Measurements from ENCODE around the gene ZDHHC12.

Gene ZDHHC12

GRCh38 chr9:128702949-128703615, 20.8 kb downstream of the ZDHHC12 start (continued):
- TF ChIP-seq ZNF747 (tag by site-specific recombination; IDR thresholded peaks at IDR 0.05) (no peak), OSR2 (tag by site-specific recombination; IDR thresholded peaks at IDR 0.05) (0 out of 2 replicates have a peak, but pooled peaks have one; percentile 22), ZXDB (tag by site-specific recombination; IDR thresholded peaks at IDR 0.05) (peak; percentile 77; the same call in 1 of the 2 replicates), YY1 (tag by site-specific recombination; IDR thresholded peaks at IDR 0.05) (peak; percentile 33; the same call in 1 of the 2 replicates), HOXD13 (CRISPR knock-in tag; IDR thresholded peaks at IDR 0.05; ENCODE audit: borderline replicate concordance) (0 out of 2 replicates have a peak, but pooled peaks have one; percentile 20), ZFP69B (tag by site-specific recombination; IDR thresholded peaks at IDR 0.05) (peak; percentile 69), KLF17 (tag by site-specific recombination; IDR thresholded peaks at IDR 0.05) (peak; percentile 82), ZNF48 (tag by site-specific recombination; IDR thresholded peaks at IDR 0.05) (no peak), ZSCAN30 (tag by site-specific recombination; IDR thresholded peaks at IDR 0.05) (peak; percentile 61), SP3 (tag by site-specific recombination; IDR thresholded peaks at IDR 0.05) (peak; percentile 73), SP7 (tag by site-specific recombination; IDR thresholded peaks at IDR 0.05) (peak; percentile 71; the same call in 1 of the 2 replicates), MEIS1 (CRISPR knock-in tag; IDR thresholded peaks at IDR 0.05; ENCODE audit: borderline replicate concordance) (peak; percentile 4; the same call in 1 of the 2 replicates), ZNF501 (tag by site-specific recombination; IDR thresholded peaks at IDR 0.05) (peak; percentile 69; the same call in 1 of the 2 replicates), ZNF529 (tag by site-specific recombination; IDR thresholded peaks at IDR 0.05; ENCODE audit: insufficient replicate concordance) (no peak), ZNF266 (tag by site-specific recombination; IDR thresholded peaks at IDR 0.05; ENCODE audit: low read depth) (no peak), GLIS1 (tag by site-specific recombination; IDR thresholded peaks at IDR 0.05) (peak; percentile 98), ZNF324 (tag by site-specific recombination; IDR thresholded peaks at IDR 0.05) (peak; percentile 63; the same call in 1 of the 2 replicates), ZNF623 (tag by site-specific recombination; IDR thresholded peaks at IDR 0.05) (0 out of 2 replicates have a peak, but pooled peaks have one; percentile 8), ZEB2 (tag by site-specific recombination; IDR thresholded peaks at IDR 0.05) (peak; percentile 86; the same call in 1 of the 2 replicates), ZBTB17 (tag by site-specific recombination; IDR thresholded peaks at IDR 0.05) (peak; percentile 51), ZNF394 (tag by site-specific recombination; IDR thresholded peaks at IDR 0.05; ENCODE audit: borderline replicate concordance) (0 out of 2 replicates have a peak, but pooled peaks have one; percentile 26), ZNF423 (tag by site-specific recombination; IDR thresholded peaks at IDR 0.05) (peak; percentile 87), ZNF341 (tag by site-specific recombination; IDR thresholded peaks at IDR 0.05; ENCODE audit: low read depth) (peak; percentile 55; the same call in 1 of the 2 replicates), PATZ1 (tag by site-specific recombination; IDR thresholded peaks at IDR 0.05) (peak; percentile 92), ZNF133 (tag by site-specific recombination; IDR thresholded peaks at IDR 0.05) (no peak), KLF9 (tag by site-specific recombination; IDR thresholded peaks at IDR 0.05; ENCODE audit: low read depth) (peak; percentile 75)
- TF ChIP-seq, protein P1, sequence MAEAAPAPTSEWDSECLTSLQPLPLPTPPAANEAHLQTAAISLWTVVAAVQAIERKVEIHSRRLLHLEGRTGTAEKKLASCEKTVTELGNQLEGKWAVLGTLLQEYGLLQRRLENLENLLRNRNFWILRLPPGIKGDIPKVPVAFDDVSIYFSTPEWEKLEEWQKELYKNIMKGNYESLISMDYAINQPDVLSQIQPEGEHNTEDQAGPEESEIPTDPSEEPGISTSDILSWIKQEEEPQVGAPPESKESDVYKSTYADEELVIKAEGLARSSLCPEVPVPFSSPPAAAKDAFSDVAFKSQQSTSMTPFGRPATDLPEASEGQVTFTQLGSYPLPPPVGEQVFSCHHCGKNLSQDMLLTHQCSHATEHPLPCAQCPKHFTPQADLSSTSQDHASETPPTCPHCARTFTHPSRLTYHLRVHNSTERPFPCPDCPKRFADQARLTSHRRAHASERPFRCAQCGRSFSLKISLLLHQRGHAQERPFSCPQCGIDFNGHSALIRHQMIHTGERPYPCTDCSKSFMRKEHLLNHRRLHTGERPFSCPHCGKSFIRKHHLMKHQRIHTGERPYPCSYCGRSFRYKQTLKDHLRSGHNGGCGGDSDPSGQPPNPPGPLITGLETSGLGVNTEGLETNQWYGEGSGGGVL (tag by site-specific recombination; IDR thresholded peaks at IDR 0.05): peak; percentile 100
- TF ChIP-seq, protein P2, sequence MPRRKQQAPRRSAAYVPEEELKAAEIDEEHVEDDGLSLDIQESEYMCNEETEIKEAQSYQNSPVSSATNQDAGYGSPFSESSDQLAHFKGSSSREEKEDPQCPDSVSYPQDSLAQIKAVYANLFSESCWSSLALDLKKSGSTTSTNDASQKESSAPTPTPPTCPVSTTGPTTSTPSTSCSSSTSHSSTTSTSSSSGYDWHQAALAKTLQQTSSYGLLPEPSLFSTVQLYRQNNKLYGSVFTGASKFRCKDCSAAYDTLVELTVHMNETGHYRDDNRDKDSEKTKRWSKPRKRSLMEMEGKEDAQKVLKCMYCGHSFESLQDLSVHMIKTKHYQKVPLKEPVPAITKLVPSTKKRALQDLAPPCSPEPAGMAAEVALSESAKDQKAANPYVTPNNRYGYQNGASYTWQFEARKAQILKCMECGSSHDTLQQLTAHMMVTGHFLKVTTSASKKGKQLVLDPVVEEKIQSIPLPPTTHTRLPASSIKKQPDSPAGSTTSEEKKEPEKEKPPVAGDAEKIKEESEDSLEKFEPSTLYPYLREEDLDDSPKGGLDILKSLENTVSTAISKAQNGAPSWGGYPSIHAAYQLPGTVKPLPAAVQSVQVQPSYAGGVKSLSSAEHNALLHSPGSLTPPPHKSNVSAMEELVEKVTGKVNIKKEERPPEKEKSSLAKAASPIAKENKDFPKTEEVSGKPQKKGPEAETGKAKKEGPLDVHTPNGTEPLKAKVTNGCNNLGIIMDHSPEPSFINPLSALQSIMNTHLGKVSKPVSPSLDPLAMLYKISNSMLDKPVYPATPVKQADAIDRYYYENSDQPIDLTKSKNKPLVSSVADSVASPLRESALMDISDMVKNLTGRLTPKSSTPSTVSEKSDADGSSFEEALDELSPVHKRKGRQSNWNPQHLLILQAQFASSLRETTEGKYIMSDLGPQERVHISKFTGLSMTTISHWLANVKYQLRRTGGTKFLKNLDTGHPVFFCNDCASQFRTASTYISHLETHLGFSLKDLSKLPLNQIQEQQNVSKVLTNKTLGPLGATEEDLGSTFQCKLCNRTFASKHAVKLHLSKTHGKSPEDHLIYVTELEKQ (tag by site-specific recombination; IDR thresholded peaks at IDR 0.05; ENCODE audit: borderline replicate concordance): no peak
- TF ChIP-seq, protein P3, sequence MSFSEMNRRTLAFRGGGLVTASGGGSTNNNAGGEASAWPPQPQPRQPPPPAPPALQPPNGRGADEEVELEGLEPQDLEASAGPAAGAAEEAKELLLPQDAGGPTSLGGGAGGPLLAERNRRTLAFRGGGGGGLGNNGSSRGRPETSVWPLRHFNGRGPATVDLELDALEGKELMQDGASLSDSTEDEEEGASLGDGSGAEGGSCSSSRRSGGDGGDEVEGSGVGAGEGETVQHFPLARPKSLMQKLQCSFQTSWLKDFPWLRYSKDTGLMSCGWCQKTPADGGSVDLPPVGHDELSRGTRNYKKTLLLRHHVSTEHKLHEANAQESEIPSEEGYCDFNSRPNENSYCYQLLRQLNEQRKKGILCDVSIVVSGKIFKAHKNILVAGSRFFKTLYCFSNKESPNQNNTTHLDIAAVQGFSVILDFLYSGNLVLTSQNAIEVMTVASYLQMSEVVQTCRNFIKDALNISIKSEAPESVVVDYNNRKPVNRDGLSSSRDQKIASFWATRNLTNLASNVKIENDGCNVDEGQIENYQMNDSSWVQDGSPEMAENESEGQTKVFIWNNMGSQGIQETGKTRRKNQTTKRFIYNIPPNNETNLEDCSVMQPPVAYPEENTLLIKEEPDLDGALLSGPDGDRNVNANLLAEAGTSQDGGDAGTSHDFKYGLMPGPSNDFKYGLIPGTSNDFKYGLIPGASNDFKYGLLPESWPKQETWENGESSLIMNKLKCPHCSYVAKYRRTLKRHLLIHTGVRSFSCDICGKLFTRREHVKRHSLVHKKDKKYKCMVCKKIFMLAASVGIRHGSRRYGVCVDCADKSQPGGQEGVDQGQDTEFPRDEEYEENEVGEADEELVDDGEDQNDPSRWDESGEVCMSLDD (tag by site-specific recombination; IDR thresholded peaks at IDR 0.05): peak; percentile 90

Measured in HEK293 (cell line).